Measurements from ENCODE around the gene ZP1.

The ZP1 gene

GRCh38 chr11:60919320-60919719 lies 52.0 kb downstream of the ZP1 start:
- peak overlapping the region; percentile 17 for H3K27ac ChIP-seq
- TF ChIP-seq CTCF (IDR thresholded peaks at IDR 0.05; ENCODE audit: low read depth, low read length, missing control alignments): no peak
- no peaks in the 10 kb centered on the region for H3K27me3 ChIP-seq (replicated peaks)
- in situ Hi-C loops (cut with HindIII; ENCODE audit: low pct_ligation_motif_present, low sequenced_read_pairs): no loop called here
- H3K4me3 ChIP-seq (ENCODE audit: low read depth, low read length): no peak overlapping the region
- DNase-seq: no peak
- peaks cover 25% of the 10 kb centered on the region for H3K36me3 ChIP-seq (replicated peaks)

- in situ Hi-C loops (cut with HindIII; ENCODE audit: low pct_ligation_motif_present, low sequenced_read_pairs): no loop called here
- TF ChIP-seq CTCF (IDR thresholded peaks at IDR 0.05; ENCODE audit: low read depth, low read length, missing control alignments): no peak
- no peak for DNase-seq
- Histone ChIP-seq H3K27me3 (replicated peaks) (no peaks in the 10 kb centered on the region), H3K36me3 (replicated peaks) (peaks cover 25% of the 10 kb centered on the region), H3K4me3 (ENCODE audit: low read depth, low read length) (no peak overlapping the region), H3K27ac (no peak overlapping the region)
These were observed 52.6 kb downstream of the ZP1 start for GRCh38 chr11:60919956-60920355.

- Histone ChIP-seq H3K36me3 (replicated peaks) (peaks cover 25% of the 10 kb centered on the region), H3K27me3 (replicated peaks) (no peaks in the 10 kb centered on the region), H3K4me3 (ENCODE audit: low read depth, low read length) (no peak overlapping the region), H3K27ac (no peak overlapping the region)
- no peak for TF ChIP-seq CTCF (IDR thresholded peaks at IDR 0.05; ENCODE audit: low read depth, low read length, missing control alignments)
- DNase-seq: no peak
- in situ Hi-C loops (cut with HindIII; ENCODE audit: low pct_ligation_motif_present, low sequenced_read_pairs): no loop called here
These were observed 53.9 kb downstream of the ZP1 start for GRCh38 chr11:60921259-60921658.

- no peaks in the 10 kb centered on the region for H3K27me3 ChIP-seq (replicated peaks)
- in situ Hi-C loops (cut with HindIII; ENCODE audit: low pct_ligation_motif_present, low sequenced_read_pairs): no loop called here
- no peak for DNase-seq
- H3K27ac ChIP-seq: no peak overlapping the region
- H3K36me3 ChIP-seq (replicated peaks): peaks cover 25% of the 10 kb centered on the region
- TF ChIP-seq CTCF (IDR thresholded peaks at IDR 0.05; ENCODE audit: low read depth, low read length, missing control alignments): no peak
- H3K4me3 ChIP-seq (ENCODE audit: low read depth, low read length): no peak overlapping the region
These were observed 54.5 kb downstream of the ZP1 start for GRCh38 chr11:60921777-60922335.

GRCh38 chr11:60922906-60923305 lies 55.6 kb downstream of the ZP1 start:
- no peak for DNase-seq
- no peaks in the 10 kb centered on the region for H3K27me3 ChIP-seq (replicated peaks)
- H3K36me3 ChIP-seq (replicated peaks): peaks cover 25% of the 10 kb centered on the region
- in situ Hi-C loops (cut with HindIII; ENCODE audit: low pct_ligation_motif_present, low sequenced_read_pairs): no loop called here
- H3K4me3 ChIP-seq (ENCODE audit: low read depth, low read length): no peak overlapping the region
- no peak for TF ChIP-seq CTCF (IDR thresholded peaks at IDR 0.05; ENCODE audit: low read depth, low read length, missing control alignments)
- H3K27ac ChIP-seq: no peak overlapping the region

- H3K4me3 ChIP-seq (ENCODE audit: low read depth, low read length): no peak overlapping the region
- TF ChIP-seq CTCF (IDR thresholded peaks at IDR 0.05; ENCODE audit: low read depth, low read length, missing control alignments): no peak
- in situ Hi-C loops (cut with HindIII; ENCODE audit: low pct_ligation_motif_present, low sequenced_read_pairs): no loop called here
- no peak for DNase-seq
- H3K36me3 ChIP-seq (replicated peaks): peaks cover 25% of the 10 kb centered on the region
- no peak overlapping the region for H3K27ac ChIP-seq
- H3K27me3 ChIP-seq (replicated peaks): no peaks in the 10 kb centered on the region
These were observed 56.0 kb downstream of the ZP1 start for GRCh38 chr11:60923326-60923725.
